IPS DF 19.7 (cell line): ENCODE results near the gene CETN1.
A peak's percentile ranks its signal among the peaks of the same experiment; 100 is the strongest.

Experiments
- DNase-seq: peaks from one replicate; pipeline ENCODE4 v3.0.0-alpha.2; 2013; ENCODE audit warnings: low read depth, low spot score

CETN1 gene

DNA sequence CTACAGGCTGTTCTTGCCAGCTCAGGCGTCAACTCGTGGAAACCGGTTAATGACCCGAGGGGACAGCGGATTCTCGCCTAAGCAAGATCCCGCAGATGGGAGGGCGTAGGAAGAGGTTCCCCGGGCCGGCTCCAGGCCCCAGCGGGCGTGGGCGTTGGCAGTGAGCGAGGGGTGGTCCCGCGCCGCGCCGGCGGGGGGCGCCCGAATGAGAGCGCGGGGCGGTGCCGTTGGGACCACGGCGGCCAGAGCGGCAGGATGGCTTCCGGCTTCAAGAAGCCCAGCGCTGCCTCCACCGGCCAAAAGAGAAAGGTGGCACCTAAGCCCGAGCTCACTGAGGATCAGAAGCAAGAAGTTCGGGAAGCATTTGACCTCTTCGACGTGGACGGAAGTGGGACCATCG, at the start of gene CETN1:
Gene CETN1 (plus strand): TSS at position 227 of the 400 bp plus-strand sequence. CDS start 29 bp downstream, at position 256.
- DNase-seq = no peak

- DNase-seq = no peak
Measured at GRCh38 chr18:532018-532417, 48.2 kb upstream of the CETN1 start.

GRCh38 chr18:532632-533031, 47.5 kb upstream of the CETN1 start:
- no peak for DNase-seq

- no peak for DNase-seq
Measured at GRCh38 chr18:533995-534601, 46.1 kb upstream of the CETN1 start.

GRCh38 chr18:543447-544078, 36.6 kb upstream of the CETN1 start:
- no peak for DNase-seq

DNA sequence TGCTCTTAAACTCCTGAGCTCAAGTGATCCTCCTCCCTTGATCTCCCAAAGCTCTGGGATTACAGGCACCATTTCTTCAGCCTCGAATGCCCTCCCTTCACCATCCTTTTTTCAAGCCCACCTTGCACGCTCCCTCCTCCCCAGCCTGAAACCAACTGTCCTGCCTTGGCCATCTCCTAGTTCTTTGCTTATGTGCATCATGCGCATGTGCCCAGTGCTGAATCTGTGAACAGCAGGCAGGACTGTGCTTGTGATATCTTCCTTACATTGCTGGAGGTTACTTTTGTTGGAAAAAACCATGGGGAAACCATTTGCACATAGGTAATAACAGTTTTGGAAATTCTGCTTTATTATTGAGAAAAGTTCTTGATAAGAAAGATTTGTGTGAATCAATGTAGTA, 30.2 kb upstream of the CETN1 start:
- no peak for DNase-seq

DNA sequence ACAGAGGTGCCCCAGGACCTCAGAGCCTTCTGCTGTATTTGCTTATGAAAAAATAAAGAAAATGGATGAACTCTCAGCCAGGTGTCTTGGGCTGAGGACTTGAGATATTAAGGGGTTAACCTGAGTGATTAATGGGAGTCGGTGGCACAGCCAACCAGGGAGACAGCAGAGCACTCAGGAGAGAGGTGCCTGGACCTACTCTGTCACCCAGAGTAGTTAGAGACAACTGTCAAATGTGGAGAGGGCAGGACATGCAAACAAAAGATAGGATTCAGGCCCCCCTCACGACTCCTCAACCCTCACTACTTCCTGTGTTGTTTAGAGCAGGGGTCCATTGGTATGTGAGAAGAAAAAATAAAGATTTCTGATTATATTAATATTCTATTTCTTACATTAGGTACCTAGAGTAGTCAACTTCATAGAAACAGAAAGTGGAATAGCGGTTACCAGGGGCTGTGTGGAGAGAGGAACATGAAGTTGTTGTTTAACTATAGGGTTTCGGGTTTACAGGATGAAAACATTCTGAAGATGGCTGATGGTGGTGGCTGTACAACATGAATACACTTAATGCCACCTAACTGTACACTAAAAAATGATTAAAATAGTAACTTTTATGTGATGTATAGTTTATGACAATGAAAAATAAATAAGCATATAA, 28.6 kb upstream of the CETN1 start:
- no peak for DNase-seq

GRCh38 chr18:555705-556457, 24.3 kb upstream of the CETN1 start:
- DNase-seq = no peak

- DNase-seq = no peak
Measured at GRCh38 chr18:564708-565561, 15.2 kb upstream of the CETN1 start.

- DNase-seq = no peak
Measured at GRCh38 chr18:565562-566061, 14.6 kb upstream of the CETN1 start.

- no peak for DNase-seq
Measured at GRCh38 chr18:567122-567521, 13.1 kb upstream of the CETN1 start.

- no peak for DNase-seq
Measured at GRCh38 chr18:568731-569130, 11.4 kb upstream of the CETN1 start.

- no peak for DNase-seq
Measured at GRCh38 chr18:570256-570655, 9.9 kb upstream of the CETN1 start.

GRCh38 chr18:570697-571096, 9.5 kb upstream of the CETN1 start:
- DNase-seq = no peak

DNA sequence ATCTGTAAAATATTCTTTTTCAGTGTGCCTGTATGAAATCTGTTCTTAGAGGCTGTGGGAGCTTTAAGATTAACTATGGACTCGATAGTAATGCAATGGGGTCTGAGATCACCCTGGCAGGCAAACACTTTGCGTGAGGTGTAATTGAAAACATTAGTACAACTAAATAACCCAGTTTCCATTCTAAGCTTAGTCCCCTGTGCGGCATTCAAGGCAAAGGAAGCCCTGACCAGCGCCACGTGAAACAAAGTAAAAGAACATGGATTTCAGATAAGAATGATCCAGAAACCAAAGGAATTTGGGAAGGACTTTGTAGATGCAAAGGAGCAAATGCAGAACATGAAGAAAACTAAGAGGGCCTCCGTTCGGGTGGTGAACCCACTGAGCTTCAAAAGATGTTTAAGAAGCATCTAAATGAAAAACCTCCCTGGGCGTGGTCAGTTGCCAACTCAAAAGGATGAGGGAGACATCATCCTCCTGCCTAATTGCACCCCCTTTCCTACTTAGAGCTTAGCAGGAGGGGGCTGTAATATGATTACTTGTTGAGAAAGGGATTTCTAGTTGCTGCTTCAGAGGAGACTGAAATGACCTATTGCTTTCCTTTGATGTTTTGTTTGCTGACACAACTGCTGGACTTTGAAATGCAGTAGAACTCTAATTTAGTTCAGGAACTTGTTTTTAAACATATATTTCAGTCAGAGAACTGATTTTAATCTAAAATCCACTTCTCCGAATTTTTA, 7.9 kb upstream of the CETN1 start:
- no peak for DNase-seq

DNA sequence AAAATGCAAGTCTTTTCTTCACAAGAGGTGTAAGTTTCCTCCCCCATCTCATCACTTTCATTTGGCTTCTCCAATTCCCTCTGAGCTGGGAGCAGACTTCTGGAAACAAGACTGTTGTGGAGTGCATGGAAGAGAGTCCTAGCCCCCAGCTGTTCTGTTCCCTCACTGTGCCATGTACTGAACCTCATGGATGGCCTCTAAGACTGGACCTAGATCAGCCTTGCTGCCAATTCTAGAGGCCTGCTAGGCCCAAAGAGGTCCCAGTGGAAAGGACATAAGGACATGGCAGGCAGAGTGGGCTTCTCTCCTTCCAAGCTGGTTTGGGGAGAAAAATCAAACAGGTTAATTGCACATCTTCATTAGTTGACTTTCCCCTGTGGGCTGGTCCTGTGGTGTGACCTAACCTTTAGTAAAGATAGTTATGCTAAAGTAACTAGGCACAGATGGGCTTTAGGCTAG, 7.3 kb upstream of the CETN1 start:
- no peak for DNase-seq

DNA sequence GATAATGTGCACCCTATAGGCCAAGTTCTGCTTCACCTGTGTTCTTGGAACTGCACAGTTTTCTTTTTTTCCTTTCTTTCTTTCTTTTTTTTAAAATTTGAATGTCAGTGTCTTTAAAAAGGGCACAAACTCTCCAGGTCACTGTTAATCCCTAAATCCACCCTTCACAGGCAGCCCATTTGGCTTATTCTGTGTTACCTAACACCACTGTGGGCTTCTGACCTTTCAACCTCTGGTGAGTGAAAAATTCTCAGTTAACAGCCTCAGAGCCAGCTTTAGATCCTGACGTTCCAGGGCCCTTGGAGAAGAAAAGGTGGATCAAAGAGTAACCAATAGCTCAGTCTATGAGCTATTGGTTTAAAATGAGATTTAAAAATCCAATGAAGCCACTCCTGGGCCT, 6.8 kb upstream of the CETN1 start:
- DNase-seq = no peak

DNA sequence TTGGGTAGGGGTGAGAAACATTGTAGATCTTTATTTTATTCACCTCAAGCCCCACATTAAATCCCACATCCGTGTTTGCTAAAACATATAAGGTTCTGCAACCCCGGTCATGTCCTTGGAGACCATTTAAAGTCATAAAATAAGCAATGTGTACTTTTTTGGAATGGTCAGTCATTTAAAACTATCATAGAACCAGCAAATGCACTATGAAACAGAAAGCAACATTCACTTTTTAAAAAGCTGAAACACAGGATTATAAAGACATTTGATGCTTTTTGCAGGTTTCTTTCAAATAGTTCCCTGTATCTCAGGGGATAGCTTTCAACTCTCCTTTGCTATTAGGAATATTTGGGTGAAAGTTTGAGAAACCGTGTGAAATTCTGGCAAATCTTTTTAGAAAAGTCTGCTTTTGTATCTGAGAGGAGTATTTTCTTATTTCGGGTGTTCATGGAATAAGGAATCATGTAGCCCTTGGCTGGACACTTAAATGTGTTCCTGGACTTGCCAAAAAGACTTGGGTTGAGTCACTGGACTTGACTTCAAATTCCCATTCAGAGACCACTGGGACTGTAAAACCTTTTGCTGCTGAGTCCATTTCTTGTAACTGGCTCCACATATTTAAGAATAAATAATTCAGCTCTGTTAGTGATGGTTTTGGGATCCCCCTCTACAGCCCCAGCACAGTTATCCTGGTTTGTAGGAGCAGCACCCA, 5.9 kb upstream of the CETN1 start:
- DNase-seq = no peak

DNA sequence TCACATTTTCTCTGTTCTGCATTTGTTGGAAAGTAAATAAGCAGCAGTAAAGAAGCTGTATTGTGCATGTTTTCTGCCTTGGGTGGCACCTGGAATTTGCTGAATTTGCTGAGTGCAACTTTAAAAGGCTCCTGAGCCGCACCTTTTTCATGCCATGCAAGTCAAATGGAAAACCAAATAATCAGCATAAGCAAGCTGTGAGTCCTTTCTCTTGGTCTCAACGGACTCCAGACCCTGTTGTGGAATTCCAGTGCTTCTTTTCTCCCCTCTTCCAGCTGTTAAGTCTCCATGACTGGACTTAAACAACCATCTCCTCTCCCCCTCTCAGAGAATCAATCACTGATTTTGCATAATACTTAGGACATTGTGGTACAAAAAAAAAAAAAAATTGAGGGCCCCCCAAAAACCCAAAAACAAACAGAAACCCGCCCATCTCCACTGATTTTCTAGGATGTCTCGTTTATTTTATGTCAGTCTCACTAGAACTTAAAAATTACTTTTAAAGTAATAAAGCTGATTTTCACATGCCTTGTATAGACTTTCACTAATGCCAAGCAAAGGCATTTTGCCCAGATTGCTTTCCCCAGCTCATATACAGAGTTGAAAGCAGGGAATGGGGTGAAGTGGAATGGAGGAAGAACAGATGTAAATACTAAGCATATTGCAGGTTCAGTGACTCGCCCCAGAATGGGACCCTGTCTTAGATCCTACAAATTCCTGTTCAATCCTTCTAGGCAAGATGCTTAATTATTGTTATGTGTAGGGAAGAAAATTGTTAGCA, 5.1 kb upstream of the CETN1 start:
- DNase-seq = peak; percentile 59
